Activated CD8-positive, alpha-beta memory T cell treated with anti-CD3 and anti-CD28 coated beads, Interleukin-2, amount 50 U/mL, for 48 hours (primary cell): ENCODE data around the gene TBC1D22A.

Experiments
- DNase-seq: peaks from one replicate; pipeline ENCODE4 v3.0.0-alpha.2; 2020

TBC1D22A gene

DNA sequence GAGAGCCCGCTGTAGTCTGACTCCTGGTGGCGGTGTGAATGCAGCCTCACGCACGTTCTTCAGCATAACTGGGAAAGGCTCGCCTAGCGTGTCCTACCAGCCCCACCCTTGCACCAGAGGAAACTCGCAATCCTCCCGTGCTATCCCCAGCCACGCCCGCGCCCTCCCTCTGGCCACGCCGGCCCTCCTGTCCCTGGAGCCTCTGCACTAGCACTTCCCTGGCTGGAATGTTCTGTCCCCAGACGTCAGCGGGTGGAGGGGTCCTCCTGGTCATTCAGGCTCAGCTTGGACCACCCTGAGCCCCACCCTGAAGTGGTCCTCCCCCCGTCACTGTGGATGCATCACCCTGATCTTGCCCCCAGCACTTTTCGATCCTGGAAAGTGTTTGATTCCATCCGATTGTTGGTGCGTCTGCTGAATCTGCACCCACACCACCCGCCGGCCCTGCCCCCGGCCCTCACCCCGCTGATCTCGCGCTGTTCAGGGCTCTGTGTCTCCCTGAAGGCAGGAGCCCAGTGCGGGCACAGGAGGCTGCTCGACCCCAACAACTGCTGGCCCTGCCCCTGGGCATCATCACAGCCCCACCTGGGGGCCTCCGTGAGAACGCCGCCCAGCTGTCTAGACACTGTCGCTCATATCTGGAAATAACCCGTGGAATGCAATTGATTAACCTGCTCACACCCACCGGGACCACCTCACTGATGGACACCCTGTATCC is 437.0 kb downstream of the TBC1D22A start:
- DNase-seq: peak; percentile 40

DNA sequence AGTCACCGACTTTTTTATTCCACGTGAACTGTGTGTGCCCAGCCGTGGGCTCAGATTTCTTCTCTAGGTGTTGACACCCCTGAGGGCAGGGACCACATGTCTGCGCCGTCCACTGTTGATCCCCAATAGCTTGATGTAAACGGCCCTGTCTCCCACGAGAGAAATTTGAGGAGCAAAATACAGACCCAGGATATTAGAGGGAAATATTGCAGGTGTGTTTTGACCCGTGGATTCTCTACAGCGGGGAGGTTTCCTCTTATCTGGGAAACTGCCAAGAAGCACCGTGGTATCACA is 437.5 kb downstream of the TBC1D22A start:
- no peak for DNase-seq

- DNase-seq: peak; percentile 35
Observed at GRCh38 chr22:47200273-47201051, 438.0 kb downstream of the TBC1D22A start.

DNA sequence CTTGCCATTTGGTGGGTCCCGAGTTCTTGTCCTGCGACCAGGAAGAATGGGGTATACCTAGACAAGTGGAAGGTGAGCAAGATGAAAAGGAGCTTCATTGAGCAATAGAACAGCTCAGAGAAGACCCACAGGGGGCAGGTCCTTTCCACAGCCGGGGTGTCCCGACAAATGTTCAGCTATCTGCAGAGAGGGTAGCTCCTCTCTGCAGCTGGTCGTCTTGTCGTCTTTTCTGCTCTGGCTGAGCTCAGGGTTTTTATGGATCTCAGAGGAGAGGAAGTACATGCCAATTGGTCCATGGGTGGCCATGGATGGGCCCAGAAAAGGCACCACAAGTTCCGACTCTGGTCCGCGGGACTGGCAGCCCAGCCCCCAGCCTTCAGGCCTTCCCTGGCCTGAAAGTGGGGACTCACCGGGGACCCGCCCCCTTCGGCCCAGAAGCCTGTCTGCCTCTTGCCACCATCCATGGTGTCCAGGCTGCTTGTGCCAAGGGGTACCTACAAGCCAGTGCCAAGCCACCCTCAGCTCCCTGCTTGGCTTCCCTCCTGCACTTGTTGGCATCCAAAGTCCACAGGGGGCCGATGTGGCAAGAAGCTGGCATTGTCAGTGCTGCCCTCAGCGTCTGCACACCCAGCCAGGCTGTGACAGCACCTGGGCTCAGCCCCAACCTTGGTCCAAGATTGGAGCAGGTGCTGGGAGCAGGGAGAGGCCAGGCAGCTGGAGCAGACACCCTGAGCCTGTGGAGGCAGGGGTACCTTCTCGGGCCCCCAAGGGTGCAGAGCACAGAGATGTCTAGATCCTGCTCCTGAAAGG is 438.9 kb downstream of the TBC1D22A start:
- peak; percentile 38 for DNase-seq

GRCh38 chr22:47201996-47202818 is 439.8 kb downstream of the TBC1D22A start:
- DNase-seq: peak; percentile 39

DNA sequence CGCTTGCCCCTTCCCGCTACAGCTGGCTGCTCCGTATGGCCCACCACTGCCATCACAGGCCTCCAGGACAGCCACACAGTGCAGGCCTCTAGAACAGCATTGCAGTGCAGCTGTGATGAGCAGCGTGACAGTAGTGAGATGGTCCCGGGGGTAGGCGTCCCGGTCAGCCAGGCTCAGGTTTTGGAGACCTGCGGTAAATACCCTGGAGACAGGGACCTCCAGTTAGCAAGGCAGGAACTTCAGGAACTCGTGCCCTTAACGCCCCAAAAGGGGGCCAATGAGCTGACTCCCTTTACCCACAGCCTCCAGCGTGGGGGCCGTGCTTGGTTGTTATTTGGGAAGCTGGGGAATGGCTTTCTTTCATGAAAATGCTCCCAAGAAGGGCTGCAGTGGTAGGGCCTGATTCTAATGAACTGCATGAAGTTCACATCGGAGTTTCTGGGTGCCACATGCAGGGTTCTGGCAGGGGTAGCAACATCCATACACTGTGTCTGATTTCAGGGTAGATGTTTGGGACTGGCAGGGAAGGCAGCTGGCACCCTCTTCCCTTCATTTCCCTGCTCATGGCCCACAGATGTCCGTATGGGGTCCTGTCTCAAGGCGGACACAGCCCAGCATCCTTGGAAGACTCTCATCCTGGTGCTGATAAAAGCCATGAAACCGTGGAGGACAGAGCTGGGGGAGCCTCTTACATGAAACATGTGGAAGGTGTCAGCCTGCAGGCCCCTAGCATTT is 440.5 kb downstream of the TBC1D22A start:
- DNase-seq: peak; percentile 32

DNA sequence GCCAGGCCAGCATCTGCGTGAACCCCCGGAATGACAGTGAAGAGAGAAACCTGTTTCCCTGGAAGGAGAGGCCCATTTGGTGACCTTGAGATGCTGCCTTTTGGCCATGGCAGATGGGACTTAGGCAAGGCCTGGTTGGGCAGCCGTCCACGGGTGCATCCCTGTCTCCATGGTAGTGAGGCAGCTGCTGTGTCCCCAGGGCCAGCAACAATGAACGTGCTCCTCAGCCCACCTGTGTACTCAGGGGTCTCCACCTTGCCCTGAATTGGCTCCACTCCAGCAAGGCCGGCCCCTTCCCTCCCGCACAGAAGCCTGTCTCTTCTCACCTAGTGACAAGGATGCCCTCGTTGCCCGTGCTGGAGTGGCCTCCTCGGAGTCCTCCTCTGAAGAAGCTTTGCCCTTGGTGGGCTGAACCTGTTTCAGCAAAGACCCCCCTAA is 441.1 kb downstream of the TBC1D22A start:
- DNase-seq: peak; percentile 36

DNA sequence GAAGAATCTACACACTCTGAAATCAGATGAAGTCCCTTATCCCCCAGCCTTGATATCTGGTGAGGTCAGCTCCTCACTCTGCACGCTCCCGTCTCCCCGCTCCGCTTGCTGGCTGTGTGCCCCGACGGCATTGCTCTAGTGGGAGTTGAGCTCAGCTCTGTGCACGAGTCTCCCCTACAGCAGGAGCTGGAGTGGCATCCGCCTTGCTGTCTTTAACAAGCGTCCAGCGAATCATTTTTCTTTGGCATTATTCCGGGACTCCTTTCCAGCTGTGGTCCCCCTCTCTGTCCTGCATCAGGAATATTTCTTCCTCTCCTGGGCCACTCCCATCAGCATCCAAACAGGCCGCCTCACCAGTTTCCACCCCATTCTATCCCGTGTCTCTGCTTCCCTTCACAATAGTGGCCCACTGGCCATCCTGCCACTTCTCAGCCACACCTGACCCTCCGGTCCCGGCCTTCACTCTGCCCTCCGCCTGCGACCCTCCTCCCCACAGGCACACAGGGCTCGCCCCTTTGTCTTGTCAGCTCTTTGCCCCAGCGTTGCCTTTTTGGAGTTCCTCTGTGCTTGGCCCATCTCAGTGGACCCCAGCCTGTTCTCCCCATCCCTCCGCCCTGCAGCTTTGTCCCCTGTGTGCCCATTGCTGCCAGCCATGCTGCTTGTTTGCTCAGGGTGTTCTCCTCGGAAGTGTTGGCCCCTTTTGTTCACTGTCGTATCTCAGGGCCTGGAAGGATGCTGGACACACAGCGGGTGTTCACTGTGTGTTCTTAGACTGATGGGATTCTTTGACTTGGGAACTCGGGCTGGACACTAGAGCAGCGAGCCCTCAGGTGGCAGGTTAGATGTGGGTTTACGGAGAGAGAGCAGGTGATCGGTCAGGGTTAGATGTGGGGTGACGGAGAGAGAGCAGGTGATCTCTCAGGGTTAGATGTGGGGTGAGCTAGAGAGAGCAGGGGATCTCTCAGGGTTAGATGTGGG is 441.8 kb downstream of the TBC1D22A start:
- peak; percentile 26 for DNase-seq

- peak; percentile 17 for DNase-seq
Observed at GRCh38 chr22:47205081-47205491, 442.6 kb downstream of the TBC1D22A start.

DNA sequence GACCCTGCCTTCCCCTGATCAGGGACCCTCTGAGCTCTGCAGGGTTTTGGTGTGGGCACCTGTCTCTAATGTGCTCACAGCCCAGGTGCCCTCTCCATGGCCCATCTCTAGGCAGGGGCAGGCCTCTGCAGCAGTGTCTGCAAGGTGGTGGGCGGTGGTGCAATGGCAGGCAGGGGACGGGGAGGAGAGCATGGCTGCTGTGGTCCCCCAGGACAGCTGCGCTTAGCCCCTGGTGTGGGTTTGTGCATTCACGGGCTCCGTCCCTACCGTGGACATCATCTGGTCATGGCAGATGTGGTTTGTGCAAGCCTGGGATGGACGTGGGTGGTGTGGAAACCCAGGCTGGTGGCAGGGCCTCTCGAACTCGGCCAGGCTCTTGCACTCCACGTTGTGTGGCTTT is 443.1 kb downstream of the TBC1D22A start:
- peak; percentile 35 for DNase-seq

- DNase-seq: no peak
Observed at GRCh38 chr22:47206164-47206563, 443.7 kb downstream of the TBC1D22A start.

DNA sequence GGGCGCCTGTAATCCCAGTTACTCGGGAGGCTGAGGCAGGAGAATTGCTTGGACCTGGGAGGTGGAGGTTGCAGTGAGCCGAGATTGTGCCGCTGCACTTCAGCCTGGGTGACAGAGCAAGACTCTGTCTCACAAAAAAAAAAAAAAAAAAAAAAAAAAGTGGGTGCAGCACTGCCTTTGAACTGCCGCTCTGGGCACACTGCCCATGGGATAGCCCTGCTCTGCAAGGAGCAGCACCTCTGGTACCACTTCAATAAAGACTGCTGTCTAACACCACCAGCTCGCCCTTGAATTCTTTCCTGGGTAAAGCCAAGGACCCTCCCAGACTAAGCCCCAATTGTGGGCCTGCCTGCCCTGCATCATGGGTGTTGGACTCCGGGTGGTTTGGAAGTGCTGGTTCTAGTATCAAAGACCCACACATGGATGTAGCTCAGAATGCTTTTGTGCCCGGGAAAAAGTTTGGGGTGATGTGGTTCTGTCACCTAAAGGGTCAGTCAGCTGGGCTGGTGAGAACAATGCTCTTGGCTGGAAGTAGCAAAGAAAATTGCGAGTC is 444.3 kb downstream of the TBC1D22A start:
- peak; percentile 10 for DNase-seq

DNA sequence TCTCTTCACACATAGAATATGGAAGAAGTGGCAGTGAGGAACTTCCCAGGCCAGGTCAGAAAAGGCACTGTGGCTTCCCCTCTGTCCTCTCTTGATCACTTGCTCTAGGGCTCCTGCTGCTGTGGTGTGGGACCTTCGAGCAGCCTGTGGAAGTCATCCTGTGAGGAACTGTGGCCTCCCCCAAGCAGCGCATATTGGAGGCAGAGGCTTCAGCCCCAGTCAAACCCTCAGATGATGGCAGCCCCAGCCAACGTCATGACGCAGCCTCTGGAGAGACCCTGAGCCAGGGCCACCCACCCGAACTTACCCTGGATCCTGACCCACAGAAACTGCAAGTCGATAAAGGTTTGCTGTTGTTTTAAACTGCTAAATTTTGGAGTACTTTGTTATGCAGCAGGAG is 444.9 kb downstream of the TBC1D22A start:
- DNase-seq: peak; percentile 25

DNA sequence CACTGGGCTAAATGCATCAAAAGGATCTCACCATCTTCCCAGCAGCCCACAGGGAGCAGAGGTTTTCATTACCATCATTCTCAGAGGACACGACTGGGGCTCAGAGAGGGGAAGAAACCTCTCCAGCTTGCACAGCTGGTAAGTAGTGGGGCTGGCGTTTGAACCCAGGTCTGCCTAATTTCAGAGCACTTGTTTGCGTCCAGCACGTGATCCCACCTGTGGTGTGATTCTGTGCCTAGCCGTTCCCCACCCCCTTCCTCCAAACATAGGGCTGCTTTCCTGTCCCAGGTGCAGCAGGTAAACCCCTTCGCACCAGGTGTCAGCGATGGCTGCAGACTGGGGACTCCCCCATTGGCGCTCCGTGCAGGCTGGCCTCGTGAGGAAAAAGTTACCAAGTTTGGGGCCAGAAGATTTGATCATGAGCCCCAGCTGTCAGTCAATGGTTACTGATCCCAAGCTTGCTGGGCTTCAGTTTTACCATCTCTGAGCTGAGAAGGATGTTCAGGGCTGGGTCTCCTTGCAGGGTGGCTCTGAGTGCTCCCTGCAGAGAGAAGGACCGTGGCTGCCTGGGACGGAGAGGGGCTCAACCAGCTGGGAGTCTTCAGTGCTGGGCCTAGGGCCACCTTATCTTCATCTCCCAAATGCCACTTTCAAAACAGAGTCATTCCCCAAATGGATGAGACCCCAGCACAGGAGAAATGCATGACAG is 445.6 kb downstream of the TBC1D22A start:
- DNase-seq: peak; percentile 22

- DNase-seq: no peak
Observed at GRCh38 chr22:47208630-47209029, 446.2 kb downstream of the TBC1D22A start.

DNA sequence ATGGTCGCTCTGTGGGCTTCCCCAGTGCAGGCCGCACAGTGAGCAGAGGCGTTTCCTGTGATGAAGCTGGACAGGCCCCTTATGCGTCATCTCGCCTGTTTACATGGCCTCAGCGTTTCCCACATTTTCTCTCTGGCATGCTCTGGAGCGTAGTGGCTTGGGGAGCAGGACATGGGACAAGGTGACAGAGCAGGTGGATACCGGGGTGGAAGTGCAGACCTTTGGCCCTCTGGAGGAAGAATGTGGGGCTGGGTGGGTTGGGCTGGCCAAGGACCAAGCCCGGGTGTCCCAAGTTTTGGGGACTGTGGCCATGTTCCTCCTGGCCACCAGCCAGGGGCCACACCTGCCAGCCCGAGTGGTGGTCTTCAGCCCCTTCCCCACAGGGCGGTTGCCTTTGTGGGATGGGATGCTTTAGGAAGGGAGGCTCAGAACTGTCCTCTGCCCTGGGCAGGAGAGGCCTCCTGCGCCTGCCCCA is 446.6 kb downstream of the TBC1D22A start:
- peak; percentile 12 for DNase-seq

DNA sequence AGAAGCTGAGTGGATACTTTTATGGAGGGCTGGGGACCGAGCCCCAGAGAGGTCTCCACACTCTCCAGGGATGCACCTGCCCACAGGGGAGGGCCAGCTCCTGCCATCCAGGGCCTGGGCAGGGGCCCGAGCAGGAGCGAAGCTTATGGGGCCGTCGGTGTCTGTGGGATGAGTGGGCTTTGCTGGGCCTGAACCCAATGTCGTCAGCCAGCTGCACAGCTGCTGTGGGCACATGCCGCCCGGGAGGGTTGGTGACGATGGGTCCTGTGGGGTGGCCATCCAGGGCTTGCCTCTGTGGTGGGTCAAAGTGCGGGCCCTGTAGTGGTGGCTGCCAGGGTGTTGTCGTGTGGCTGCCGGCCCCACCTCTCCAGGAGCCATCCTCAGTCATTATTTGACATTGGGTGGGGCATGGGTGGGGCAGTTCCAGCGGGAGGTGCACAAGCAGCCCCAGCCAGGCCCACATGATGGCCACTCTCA is 447.1 kb downstream of the TBC1D22A start:
- DNase-seq: peak; percentile 40

DNA sequence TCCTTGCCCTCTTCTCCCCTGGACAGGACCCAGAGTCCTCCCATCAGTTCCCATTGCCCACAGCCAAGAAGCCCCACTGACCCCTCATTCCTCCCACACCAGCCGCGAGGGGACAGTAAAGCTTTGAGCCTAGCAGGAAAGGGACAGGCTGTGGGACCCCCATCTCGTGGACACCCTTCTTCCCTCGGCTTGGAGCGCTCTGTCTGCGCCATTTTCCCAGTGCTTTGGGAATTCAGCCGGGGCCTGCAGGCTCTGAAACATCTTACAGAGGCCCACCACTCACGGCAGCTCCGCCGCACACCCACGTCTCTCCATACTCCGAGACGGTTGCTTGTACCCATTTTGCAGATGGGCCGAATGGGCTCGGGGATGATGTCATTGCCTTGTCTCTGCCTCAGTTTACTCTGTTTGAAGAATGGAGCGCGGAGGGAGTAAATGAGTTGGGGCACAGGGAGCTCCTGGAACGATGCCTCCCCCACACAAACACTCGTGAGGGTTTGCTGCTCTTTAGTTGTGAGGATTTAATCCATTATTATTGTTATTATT is 447.7 kb downstream of the TBC1D22A start:
- DNase-seq: peak; percentile 26

DNA sequence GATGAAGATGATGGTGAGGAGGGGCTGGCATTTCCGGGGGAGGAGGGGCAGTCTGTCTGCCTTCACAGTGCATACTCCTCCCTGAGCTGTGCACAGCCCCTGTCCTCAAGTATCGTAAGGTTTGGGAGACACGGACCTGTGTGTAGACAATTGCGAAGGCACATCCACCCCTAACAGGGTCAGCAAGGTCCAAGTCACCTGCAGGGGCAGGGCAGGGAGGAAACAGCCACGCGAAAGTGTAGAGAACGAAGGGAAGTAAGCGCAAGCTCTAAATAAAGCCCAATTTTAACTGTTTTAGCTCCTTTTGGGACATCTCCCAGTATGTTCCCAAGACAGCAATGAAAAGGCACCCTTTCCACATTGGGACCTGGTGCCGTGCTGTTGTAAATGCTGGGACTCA is 448.2 kb downstream of the TBC1D22A start:
- DNase-seq: peak; percentile 29
